H1 (cell line): Measurements from ENCODE around the gene POLL. TPM values are rescaled to one million over a fixed set of nuclear protein-coding genes. Genes with fewer than 3 reads are reported as not detected.

Experiments used
- CTCF ChIA-PET: fragments of 300-600 bp; sonication (Branson Sonifier 250); formaldehyde crosslinking; loops from one replicate; lab custom pipeline; 2021; ENCODE audit not compliant: partially characterized antibody; lab: Charles Lee
- POLR2A ChIA-PET: fragments of 300-600 bp; sonication (Branson Sonifier 250); formaldehyde crosslinking; loops from one replicate; lab custom pipeline; 2021; ENCODE audit warnings: inconsistent platforms; ENCODE audit not compliant: partially characterized antibody; lab: Charles Lee
- DNase-seq, 2 experiments: peaks; one replicate each; pipeline versions ENCODE4 v3.0.0 to v3.0.0-alpha.2; 2010 to 2022; ENCODE audit warnings: low spot score in 2 of 2, low read depth in 1 of 2, mixed read lengths in 1 of 2
- FAIRE-seq: peaks from 2 replicates; lab custom pipeline; 2011; peaks lifted over from hg19 to GRCh38; lab: Jason Lieb, UNC
- H2AFZ ChIP-seq: 2 replicates; pipeline ENCODE4 v1.8.1; 2012; ENCODE audit warnings: low read length, inconsistent platforms
- H2AK5ac ChIP-seq: 2 replicates; pipeline ENCODE4 v1.6.1; 2013; ENCODE audit warnings: low read depth, low read length
- H2BK120ac ChIP-seq: replicated peaks from 2 replicates; pipeline ENCODE3; 2013; ENCODE audit warnings: low read depth, low read length, inconsistent platforms
- H2BK12ac ChIP-seq: 2 replicates; pipeline ENCODE4 v1.6.1; 2013; ENCODE audit warnings: low read depth, low read length
- H2BK15ac ChIP-seq: 2 replicates; pipeline ENCODE4 v1.6.1; 2013; ENCODE audit warnings: low read length
- H2BK20ac ChIP-seq: 2 replicates; pipeline ENCODE4 v1.6.1; 2013; ENCODE audit warnings: low read length
- H2BK5ac ChIP-seq: 2 replicates; pipeline ENCODE4 v1.6.1; 2013; ENCODE audit warnings: low read depth, low read length
- H3K14ac ChIP-seq: 2 replicates; pipeline ENCODE4 v1.6.1; 2013; ENCODE audit warnings: inconsistent platforms; ENCODE audit not compliant: insufficient read length
- H3K18ac ChIP-seq: 2 replicates; pipeline ENCODE4 v1.6.1; 2013; ENCODE audit warnings: low read length; ENCODE audit errors: extremely low read depth
- H3K23ac ChIP-seq: 2 replicates; pipeline ENCODE4 v1.6.1; 2013; ENCODE audit warnings: inconsistent platforms; ENCODE audit not compliant: insufficient read length
- H3K23me2 ChIP-seq: 2 replicates; pipeline ENCODE4 v1.6.1; 2013; ENCODE audit warnings: low read depth, low read length
- H3K27ac ChIP-seq: 2 replicates; pipeline ENCODE4 v1.6.1; 2011; ENCODE audit warnings: low read depth, low read length, inconsistent platforms
- H3K27me3 ChIP-seq, 4 experiments: replicated peaks in 1 of 4; 1 replicate in 1 of 4; 2 replicates in 3 of 4; pipeline versions ENCODE4 v1.6.1 to v1.8.1; 2011 to 2013; ENCODE audit warnings: low read length in 3 of 4, mild to moderate bottlenecking in 3 of 4, inconsistent platforms in 2 of 4, mixed read lengths in 2 of 4, moderate library complexity in 1 of 4; ENCODE audit not compliant: control insufficient read depth in 3 of 4, insufficient read depth in 3 of 4; ENCODE audit errors: extremely low read depth in 1 of 4
- H3K36me3 ChIP-seq, 4 experiments: 2 replicates each; pipeline versions ENCODE4 v1.6.1 to v1.8.1; 2011 to 2013; ENCODE audit warnings: mild to moderate bottlenecking in 4 of 4, low read length in 3 of 4, moderate library complexity in 2 of 4, control low read depth in 1 of 4, inconsistent platforms in 1 of 4; ENCODE audit not compliant: insufficient read depth in 4 of 4, control insufficient read depth in 2 of 4
- H3K4ac ChIP-seq: replicated peaks from 2 replicates; pipeline ENCODE3; 2013; ENCODE audit warnings: low read length, low read depth, mixed read lengths, inconsistent platforms; ENCODE audit not compliant: insufficient read length
- H3K4me1 ChIP-seq, 4 experiments: replicated peaks in 1 of 4; 1 replicate in 1 of 4; 2 replicates in 3 of 4; pipeline versions ENCODE4 v1.6.1 to v1.8.1; 2011 to 2013; ENCODE audit warnings: low read length in 3 of 4, inconsistent platforms in 2 of 4, mixed read lengths in 1 of 4; ENCODE audit not compliant: insufficient read depth in 4 of 4, control insufficient read depth in 3 of 4
- H3K4me2 ChIP-seq, 2 experiments: 2 replicates each; pipeline versions ENCODE4 v1.6.1 to v1.8.1; 2011 to 2013; ENCODE audit warnings: low read depth in 2 of 2, low read length in 2 of 2, control low read depth in 1 of 2, inconsistent platforms in 1 of 2, mild to moderate bottlenecking in 1 of 2; ENCODE audit not compliant: insufficient read depth in 1 of 2
- H3K4me3 ChIP-seq, 4 experiments: fragments of 200-600, 300-600 bp in 1 of 4; sonication (generic), shearing (Covaris generic), sonication (Bioruptor Twin) in 1 of 4; 2 replicates each; pipeline versions ENCODE4 v1.5.1 to v1.8.1; 2011 to 2016; ENCODE audit warnings: low read length in 4 of 4, low read depth in 3 of 4, control low read depth in 2 of 4, inconsistent platforms in 2 of 4, mild to moderate bottlenecking in 2 of 4, mixed read lengths in 1 of 4, moderate library complexity in 1 of 4; ENCODE audit not compliant: insufficient read depth in 2 of 4; ENCODE audit errors: extremely low read depth in 1 of 4
- H3K56ac ChIP-seq: replicated peaks from 2 replicates; pipeline ENCODE3; 2013; ENCODE audit warnings: low read depth, mild to moderate bottlenecking, mixed read lengths, low read length, inconsistent platforms; ENCODE audit not compliant: insufficient read length
- H3K79me1 ChIP-seq: 2 replicates; pipeline ENCODE4 v1.6.1; 2013; ENCODE audit warnings: low read depth, low read length, control low read depth
- H3K79me2 ChIP-seq, 2 experiments: 2 replicates each; pipeline versions ENCODE4 v1.6.1 to v1.8.1; 2012 to 2013; ENCODE audit warnings: low read length in 2 of 2, mild to moderate bottlenecking in 2 of 2, inconsistent platforms in 1 of 2; ENCODE audit not compliant: insufficient read depth in 2 of 2, control insufficient read depth in 1 of 2
- H3K9ac ChIP-seq, 4 experiments: replicated peaks in 1 of 4; 1 replicate in 1 of 4; 2 replicates in 3 of 4; pipeline versions ENCODE4 v1.6.1 to v1.8.1; 2011 to 2013; ENCODE audit warnings: low read depth in 3 of 4, low read length in 3 of 4, control low read depth in 2 of 4, mild to moderate bottlenecking in 2 of 4, moderate library complexity in 2 of 4, inconsistent platforms in 1 of 4; ENCODE audit errors: extremely low read depth in 1 of 4
- H3K9me3 ChIP-seq, 2 experiments: 2 replicates each; pipeline versions ENCODE4 v1.6.1 to v1.8.1; 2012 to 2013; ENCODE audit warnings: mild to moderate bottlenecking in 2 of 2, moderate library complexity in 2 of 2, control low read depth in 1 of 2, inconsistent platforms in 1 of 2, low read depth in 1 of 2, low read length in 1 of 2, mixed read lengths in 1 of 2; ENCODE audit not compliant: insufficient read depth in 2 of 2
- H4K20me1 ChIP-seq, 2 experiments: replicated peaks in 1 of 2; 2 replicates each; pipeline versions ENCODE3 to v1.8.1; 2011 to 2013; ENCODE audit warnings: inconsistent platforms in 2 of 2, low read length in 2 of 2, mild to moderate bottlenecking in 1 of 2; ENCODE audit not compliant: insufficient read depth in 2 of 2, control insufficient read depth in 1 of 2
- H4K5ac ChIP-seq: 2 replicates; pipeline ENCODE4 v1.6.1; 2013; ENCODE audit warnings: low read length, low read depth, mixed read lengths, inconsistent platforms; ENCODE audit not compliant: insufficient read length
- H4K8ac ChIP-seq: 2 replicates; pipeline ENCODE4 v1.8.0; 2013; ENCODE audit warnings: mild to moderate bottlenecking, moderate library complexity, low read length, inconsistent platforms; ENCODE audit not compliant: insufficient read depth; ENCODE audit errors: extremely low read depth
- H4K91ac ChIP-seq: replicated peaks from 2 replicates; pipeline ENCODE3; 2013; ENCODE audit warnings: low read length, mixed read lengths, inconsistent platforms; ENCODE audit not compliant: insufficient read length
- BRCA1 ChIP-seq: IDR thresholded peaks from 2 replicates; pipeline ENCODE4 v1.6.1; 2012; ENCODE audit warnings: low read depth, low read length, improper control_type of control experiment
- CBX8 ChIP-seq: fragments of 300-800, 300-1000 bp; sonication (generic); IDR thresholded peaks from 2 replicates; pipeline ENCODE4 v1.7.1; 2016; ENCODE audit warnings: low read depth, low read length, borderline replicate concordance
- CEBPB ChIP-seq: IDR thresholded peaks from 2 replicates; pipeline ENCODE4 v1.6.1; 2012; ENCODE audit warnings: low read depth, low read length
- KDM4A ChIP-seq: IDR thresholded peaks from one replicate; pipeline ENCODE4 v1.7.1; 2012; ENCODE audit warnings: low read depth, mild to moderate bottlenecking, moderate library complexity, low read length, inconsistent platforms; ENCODE audit not compliant: severe bottlenecking
- POU5F1 ChIP-seq: IDR thresholded peaks from 2 replicates; pipeline ENCODE4 v1.6.1; 2011; ENCODE audit warnings: low read depth, mild to moderate bottlenecking, low read length, moderate library complexity
- RFX5 ChIP-seq: IDR thresholded peaks from 2 replicates; pipeline ENCODE4 v1.6.1; 2011; ENCODE audit warnings: low read depth, low read length, improper control_type of control experiment, borderline replicate concordance
- SP2 ChIP-seq: IDR thresholded peaks from 2 replicates; pipeline ENCODE4 v1.6.1; 2012; ENCODE audit warnings: mild to moderate bottlenecking, low read length, inconsistent platforms
- SRF ChIP-seq: IDR thresholded peaks from 2 replicates; pipeline ENCODE4 v1.6.1; 2011; ENCODE audit warnings: mild to moderate bottlenecking, low read depth, low read length, moderate library complexity
- TAF7 ChIP-seq: optimal IDR thresholded peaks from 2 replicates; pipeline ENCODE3; 2011; ENCODE audit warnings: low read depth, mild to moderate bottlenecking, inconsistent platforms, low read length, moderate library complexity, borderline replicate concordance
- WGBS, 2 experiments: shearing (Covaris generic) in 1 of 2; methylation state at CpG; one replicate each; pipeline versions ENCODE4 v1.1.6 to v1.1.7; 2013 to 2015; ENCODE audit warnings: low lambda C conversion rate in 2 of 2, mixed read lengths in 2 of 2, inconsistent platforms in 1 of 2, low coverage in 1 of 2, missing lambda C conversion rate in 1 of 2; ENCODE audit not compliant: insufficient replicate concordance in 2 of 2, insufficient coverage in 1 of 2, insufficient read length in 1 of 2; ENCODE audit errors: extremely low coverage in 1 of 2, missing lambda C conversion rate in 1 of 2; 5-methylcytosine and 5-hydroxymethylcytosine counted together
- polyA plus RNA-seq, 7 experiments: library from polyadenylated mRNA; depleted of rRNA in 3 of 7; stranded (reverse) in 5 of 7; unstranded in 2 of 7; fragments of >200 nt in 5 of 7; fragments of 200-250 nt in 2 of 7; gene quantifications; 1 replicate in 5 of 7; 2 replicates in 1 of 7; 4 replicates in 1 of 7; pipeline versions ENCODE4 v1.2.1 to v1.2.3, GENCODE V29; 2011 to 2013; ENCODE audit warnings: missing spikeins in 2 of 7, mixed read lengths in 2 of 7
- total RNA-seq: library from RNA; stranded (reverse); fragmentation: NEBNext Ultra II Directional; extraction: Animal tissue kit (Norgen Biotek cat#: 25700); gene quantifications from 2 replicates; pipeline ENCODE4 v1.2.1, GENCODE V29; 2021
- TF ChIP-seq, protein P1 (sequence below), 3 experiments: IDR thresholded peaks; 1 replicate in 2 of 3; 2 replicates in 1 of 3; pipeline versions ENCODE4 v1.5.1 to v1.6.1; 2011; ENCODE audit warnings: low read length in 3 of 3, mild to moderate bottlenecking in 3 of 3, inconsistent platforms in 2 of 3, low read depth in 1 of 3, moderate library complexity in 1 of 3; ENCODE audit not compliant: insufficient read depth in 1 of 3; ENCODE audit errors: control extremely low read depth in 1 of 3

POLL gene
- total and polyA plus RNA-seq, 2 of the 8 experiments (the other 6 are each of a cell fraction or from before 2014, with no cell fraction given) = 26.1 to 45.9 TPM

DNA sequence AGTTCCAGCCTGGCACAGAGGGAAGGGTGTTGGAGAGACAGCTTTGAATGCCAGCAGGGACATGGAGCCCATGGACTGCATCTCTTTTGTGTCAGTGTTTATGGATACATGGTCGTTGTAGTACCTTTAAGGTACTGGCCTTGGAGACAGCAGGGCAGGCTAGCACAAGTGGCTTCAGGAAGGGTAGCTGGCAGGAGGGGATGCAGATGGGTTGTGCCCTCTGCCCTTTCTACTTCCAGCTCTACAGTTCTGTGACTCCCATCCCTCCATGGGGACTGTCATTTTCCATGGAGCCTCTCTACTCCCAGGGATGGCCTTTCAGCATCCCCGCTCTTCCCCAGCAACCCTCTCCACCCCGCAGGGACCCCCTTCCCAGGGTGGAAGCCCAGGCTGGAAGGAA is 25.1 kb downstream of the POLL start:
- Histone ChIP-seq H3K23ac (no peak overlapping the region), H3K23me2 (no peaks in the 10 kb centered on the region; the same call in 1 of the 2 replicates), H3K14ac (no peak overlapping the region), H3K27me3 (peaks cover 2 to 23% (median 20%) of the 10 kb centered on the region in 4 experiments), H3K56ac (no peak overlapping the region), H4K20me1 (peaks cover 0 to 4% of the 10 kb centered on the region in 2 experiments), H2AK5ac (no peak overlapping the region), H4K91ac (no peak overlapping the region), H3K4me3 (no peak overlapping the region), H3K9ac (no peak overlapping the region), H2BK5ac (no peak overlapping the region), H3K18ac (no peak overlapping the region), H2BK12ac (no peak overlapping the region), H3K79me1 (no peaks in the 10 kb centered on the region), H2BK120ac (no peak overlapping the region), H3K4me1 (peaks cover 0 to 6% (median 3%) of the 10 kb centered on the region in 4 experiments; a peak in 4 of 7 replicates), H3K36me3 (no peaks in the 10 kb centered on the region), H4K5ac (no peak overlapping the region), H3K9me3 (no peaks in the 10 kb centered on the region), H3K79me2 (no peaks in the 10 kb centered on the region), H3K27ac (no peak overlapping the region), H2BK20ac (no peak overlapping the region), H3K4me2 (no peak overlapping the region), H3K4ac (no peak overlapping the region), H2BK15ac (no peak overlapping the region), H4K8ac (no peak overlapping the region), H2AFZ (no peak overlapping the region)
- WGBS, 2 experiments = 75% methylated on average over 3 of the region's 3 CpGs; no CpG with 5 or more reads in 1 of the 2 experiments
- FAIRE-seq (no peak), DNase-seq (no peak)
- TF ChIP-seq CBX8 (no peak), KDM4A (no peak), TAF7 (no peak), RFX5 (no peak), BRCA1 (no peak), POU5F1 (no peak), SP2 (no peak), CEBPB (no peak), SRF (no peak)
- TF ChIP-seq, protein P1, sequence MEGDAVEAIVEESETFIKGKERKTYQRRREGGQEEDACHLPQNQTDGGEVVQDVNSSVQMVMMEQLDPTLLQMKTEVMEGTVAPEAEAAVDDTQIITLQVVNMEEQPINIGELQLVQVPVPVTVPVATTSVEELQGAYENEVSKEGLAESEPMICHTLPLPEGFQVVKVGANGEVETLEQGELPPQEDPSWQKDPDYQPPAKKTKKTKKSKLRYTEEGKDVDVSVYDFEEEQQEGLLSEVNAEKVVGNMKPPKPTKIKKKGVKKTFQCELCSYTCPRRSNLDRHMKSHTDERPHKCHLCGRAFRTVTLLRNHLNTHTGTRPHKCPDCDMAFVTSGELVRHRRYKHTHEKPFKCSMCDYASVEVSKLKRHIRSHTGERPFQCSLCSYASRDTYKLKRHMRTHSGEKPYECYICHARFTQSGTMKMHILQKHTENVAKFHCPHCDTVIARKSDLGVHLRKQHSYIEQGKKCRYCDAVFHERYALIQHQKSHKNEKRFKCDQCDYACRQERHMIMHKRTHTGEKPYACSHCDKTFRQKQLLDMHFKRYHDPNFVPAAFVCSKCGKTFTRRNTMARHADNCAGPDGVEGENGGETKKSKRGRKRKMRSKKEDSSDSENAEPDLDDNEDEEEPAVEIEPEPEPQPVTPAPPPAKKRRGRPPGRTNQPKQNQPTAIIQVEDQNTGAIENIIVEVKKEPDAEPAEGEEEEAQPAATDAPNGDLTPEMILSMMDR (IDR thresholded peaks at IDR 0.05; ENCODE audit: control extremely low read depth in 1 of 3, insufficient read depth in 1 of 3, low read depth in 1 of 3, low read length in 3 of 3) = no peak
- CTCF ChIA-PET = interaction anchor here (0.6 to 7.5 kb wide), 8 partner anchors 21 to 401 kb away, joined by 3 to 38 read pairs (median 6); no protein-coding TSS in a partner anchor
- POLR2A ChIA-PET = interaction anchor here (2.8 kb wide), 1 partner anchor 10 kb away, joined by 9 read pairs; no protein-coding TSS in a partner anchor
